PFSK-1 (cell line): ENCODE measurements around the gene OSTN.

Source experiments
- FOXP2 ChIP-seq: optimal IDR thresholded peaks from 2 replicates; pipeline ENCODE3; 2011; ENCODE audit warnings: borderline replicate concordance, control low read depth, inconsistent platforms; ENCODE audit not compliant: insufficient read depth; ENCODE audit errors: extremely low read length, extremely low read depth
- POLR2AphosphoS5 ChIP-seq: IDR thresholded peaks from 2 replicates; pipeline ENCODE4 v1.6.1; 2012; ENCODE audit warnings: low read depth, mild to moderate bottlenecking, control low read depth, low read length, moderate library complexity
- REST ChIP-seq, 2 experiments: IDR thresholded peaks; 2 replicates each; pipeline versions ENCODE4 v1.6.1 to v1.8.0; 2011 to 2012; ENCODE audit warnings: low read depth in 2 of 2, low read length in 2 of 2, control low read depth in 1 of 2, inconsistent platforms in 1 of 2, mild to moderate bottlenecking in 1 of 2, moderate library complexity in 1 of 2; ENCODE audit not compliant: insufficient read depth in 1 of 2
- SIN3A ChIP-seq: IDR thresholded peaks from 2 replicates; pipeline ENCODE4 v1.6.1; 2012; ENCODE audit warnings: mild to moderate bottlenecking, low read length, moderate library complexity, borderline replicate concordance; ENCODE audit not compliant: insufficient read depth
- TAF1 ChIP-seq: IDR thresholded peaks from 2 replicates; pipeline ENCODE4 v1.6.1; 2012; ENCODE audit warnings: low read length, control low read depth, borderline replicate concordance; ENCODE audit not compliant: insufficient read depth

Gene OSTN

DNA sequence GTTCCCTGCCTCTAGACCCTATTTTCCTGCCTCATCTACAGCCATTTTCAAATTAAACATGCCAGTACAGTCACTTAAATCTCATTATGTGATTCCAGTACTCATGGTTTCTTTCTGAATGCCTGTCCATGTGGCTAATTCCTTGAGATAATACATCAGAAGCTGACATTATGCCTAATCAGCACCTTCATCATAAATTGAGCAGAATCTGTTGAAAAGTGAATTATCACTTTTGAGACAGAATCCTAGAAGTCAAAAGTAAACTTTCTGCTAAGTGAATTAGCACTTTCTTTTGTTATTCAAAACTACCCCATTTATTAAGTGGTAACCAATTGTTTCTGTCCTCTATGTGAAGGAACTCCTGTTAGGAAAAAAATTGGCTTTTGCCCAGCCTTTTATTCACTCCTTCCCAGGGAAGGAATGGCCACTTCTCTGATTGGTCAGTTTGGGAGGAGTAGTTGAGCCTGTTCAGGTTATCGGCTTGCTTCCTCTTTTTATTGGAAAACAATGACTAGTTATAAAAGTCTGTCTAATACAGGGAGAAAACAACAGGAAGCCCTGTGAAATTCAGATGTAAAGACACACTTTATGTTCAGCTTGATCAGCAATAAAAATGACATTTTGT lies 40.5 kb downstream of the OSTN start:
- TF ChIP-seq REST (IDR thresholded peaks at IDR 0.05; ENCODE audit: insufficient read depth in 1 of 2, low read depth in 2 of 2, low read length in 2 of 2): no peak

- TF ChIP-seq TAF1: no peak
- no peak for TF ChIP-seq POLR2AphosphoS5
- no peak for TF ChIP-seq REST (IDR thresholded peaks at IDR 0.05; ENCODE audit: insufficient read depth in 1 of 2, low read depth in 2 of 2, low read length in 2 of 2)
- TF ChIP-seq FOXP2: no peak
- TF ChIP-seq SIN3A: no peak
These were observed 41.4 kb downstream of the OSTN start for GRCh38 chr3:191240486-191240885.

GRCh38 chr3:191244242-191244867 lies 45.3 kb downstream of the OSTN start:
- TF ChIP-seq REST (IDR thresholded peaks at IDR 0.05; ENCODE audit: insufficient read depth in 1 of 2, low read depth in 2 of 2, low read length in 2 of 2): no peak
- no peak for TF ChIP-seq SIN3A
- TF ChIP-seq TAF1: no peak
- TF ChIP-seq FOXP2: no peak
- no peak for TF ChIP-seq POLR2AphosphoS5

- no peak for TF ChIP-seq TAF1
- TF ChIP-seq POLR2AphosphoS5: no peak
- no peak for TF ChIP-seq FOXP2
- TF ChIP-seq SIN3A: no peak
- no peak for TF ChIP-seq REST (IDR thresholded peaks at IDR 0.05; ENCODE audit: insufficient read depth in 1 of 2, low read depth in 2 of 2, low read length in 2 of 2)
These were observed 47.6 kb downstream of the OSTN start for GRCh38 chr3:191246630-191247029.
